Measurements from ENCODE around the gene ATXN7L2. TPM values are rescaled to one million over a fixed set of nuclear protein-coding genes. Genes with fewer than 3 reads are reported as not detected.

Gene ATXN7L2
- total RNA-seq, 1 experiment from 2014 or later = 3.5 TPM

DNA sequence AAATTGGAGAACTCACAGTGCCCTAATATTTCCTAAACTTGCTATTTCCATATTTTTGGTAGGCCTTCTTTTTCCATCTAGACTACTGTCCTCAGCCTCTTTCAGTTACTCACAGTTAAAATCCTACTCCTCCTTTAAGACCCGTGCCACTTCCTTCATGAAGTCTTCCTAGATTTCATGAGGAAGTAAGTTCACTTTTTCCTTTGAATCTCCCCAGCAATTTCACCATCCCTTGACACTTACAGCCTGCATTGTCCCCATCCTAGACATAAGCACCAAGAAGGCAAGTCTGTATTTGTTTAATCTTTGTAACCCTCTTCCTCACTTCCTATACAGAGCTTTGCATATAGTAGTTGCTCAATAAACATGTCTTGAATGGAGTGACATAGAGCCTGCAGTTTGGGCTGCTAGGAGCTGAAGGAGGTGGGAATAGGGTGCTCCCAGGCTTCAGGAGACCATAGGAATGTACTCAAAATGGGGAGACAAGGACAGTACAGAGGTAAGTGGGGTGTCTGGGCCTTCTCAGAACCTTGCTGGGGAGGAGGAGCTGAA, 50.7 kb downstream of the ATXN7L2 start:
- Histone ChIP-seq H3K36me3 (ENCODE audit: insufficient read depth, low read length) (no peaks in the 10 kb centered on the region), H3K27ac (ENCODE audit: low read length) (no peak overlapping the region), H2AFZ (ENCODE audit: low read length) (no peak overlapping the region), H3K9ac (ENCODE audit: low read length) (no peak overlapping the region), H3K4me1 (ENCODE audit: low read length) (peaks cover 27% of the 10 kb centered on the region), H3K4me3 (ENCODE audit: low read length) (no peak overlapping the region), H3K27me3 (ENCODE audit: low read length) (no peaks in the 10 kb centered on the region), H4K20me1 (ENCODE audit: insufficient read depth, low read depth, low read length) (no peaks in the 10 kb centered on the region), H3K4me2 (ENCODE audit: low read depth, low read length, poor library complexity, severe bottlenecking) (no peak overlapping the region), H3K9me2 (replicated peaks; ENCODE audit: insufficient read depth, low read length) (no peaks in the 10 kb centered on the region), H3K79me2 (ENCODE audit: low read length) (no peaks in the 10 kb centered on the region), H3K9me3 (ENCODE audit: low read length) (no peaks in the 10 kb centered on the region)
- DNase-seq = no peak

DNA sequence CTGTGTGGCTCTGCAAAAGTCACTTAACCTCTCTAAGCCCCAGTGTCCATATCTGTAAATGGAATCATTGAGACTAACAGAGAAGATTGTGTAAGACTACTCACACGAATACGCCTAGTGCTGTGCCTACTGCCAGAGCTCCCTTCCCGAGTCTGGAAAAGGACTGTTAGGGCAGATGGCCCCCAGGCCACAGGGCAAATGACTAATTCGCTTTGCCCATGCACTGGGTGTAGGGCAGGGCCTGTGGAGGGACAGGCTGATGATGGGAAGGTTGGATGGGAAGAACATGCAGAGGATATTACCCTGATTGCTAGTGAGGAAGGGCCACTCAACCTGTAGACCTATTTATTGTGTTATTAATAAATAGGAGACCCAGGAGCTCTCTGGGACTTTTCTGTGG, 51.8 kb downstream of the ATXN7L2 start:
- Histone ChIP-seq H2AFZ (ENCODE audit: low read length) (no peak overlapping the region), H3K36me3 (ENCODE audit: insufficient read depth, low read length) (no peaks in the 10 kb centered on the region), H4K20me1 (ENCODE audit: insufficient read depth, low read depth, low read length) (no peaks in the 10 kb centered on the region), H3K4me2 (ENCODE audit: low read depth, low read length, poor library complexity, severe bottlenecking) (no peak overlapping the region), H3K9me3 (ENCODE audit: low read length) (no peaks in the 10 kb centered on the region), H3K4me1 (ENCODE audit: low read length) (peaks cover 16% of the 10 kb centered on the region), H3K79me2 (ENCODE audit: low read length) (no peaks in the 10 kb centered on the region), H3K27ac (ENCODE audit: low read length) (no peak overlapping the region), H3K9me2 (replicated peaks; ENCODE audit: insufficient read depth, low read length) (no peaks in the 10 kb centered on the region), H3K4me3 (ENCODE audit: low read length) (no peak overlapping the region), H3K9ac (ENCODE audit: low read length) (no peak overlapping the region), H3K27me3 (ENCODE audit: low read length) (no peaks in the 10 kb centered on the region)
- DNase-seq = no peak

DNA sequence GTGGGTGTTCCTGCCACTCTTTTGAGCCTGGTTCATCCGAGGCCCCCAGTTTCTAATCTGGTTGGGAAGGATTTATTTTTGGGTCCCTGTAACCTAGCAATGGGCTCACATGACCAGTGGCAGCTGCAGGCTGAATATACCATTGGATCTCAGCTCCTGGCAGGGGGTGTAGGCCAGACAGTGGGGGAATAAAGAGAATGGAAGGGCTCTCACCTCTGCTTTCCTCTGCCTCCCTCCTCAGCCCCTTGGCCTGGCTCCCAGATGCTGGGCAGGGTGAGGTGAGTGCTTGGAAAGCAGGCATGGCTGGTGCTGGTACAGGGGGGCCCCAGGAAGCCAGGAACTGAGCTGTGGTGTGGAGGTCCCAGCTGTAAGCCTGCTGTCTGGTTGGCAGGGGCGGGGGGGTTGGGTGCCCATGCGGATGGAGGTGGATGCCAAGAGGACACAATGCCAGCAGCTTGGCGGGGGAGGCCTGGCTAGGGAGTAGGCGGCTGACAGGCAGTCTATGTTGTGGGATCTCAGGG, 52.3 kb downstream of the ATXN7L2 start:
- no peak overlapping the region for H3K4me3 ChIP-seq (ENCODE audit: low read length)
- no peaks in the 10 kb centered on the region for H3K79me2 ChIP-seq (ENCODE audit: low read length)
- H4K20me1 ChIP-seq (ENCODE audit: insufficient read depth, low read depth, low read length) = no peaks in the 10 kb centered on the region
- peaks cover 10% of the 10 kb centered on the region for H3K4me1 ChIP-seq (ENCODE audit: low read length)
- H3K9me2 ChIP-seq (replicated peaks; ENCODE audit: insufficient read depth, low read length) = no peaks in the 10 kb centered on the region
- H3K27ac ChIP-seq (ENCODE audit: low read length) = no peak overlapping the region
- H3K9ac ChIP-seq (ENCODE audit: low read length) = no peak overlapping the region
- no peak for DNase-seq
- no peaks in the 10 kb centered on the region for H3K9me3 ChIP-seq (ENCODE audit: low read length)
- no peak overlapping the region for H3K4me2 ChIP-seq (ENCODE audit: low read depth, low read length, poor library complexity, severe bottlenecking)
- no peak overlapping the region for H2AFZ ChIP-seq (ENCODE audit: low read length)
- H3K27me3 ChIP-seq (ENCODE audit: low read length) = no peaks in the 10 kb centered on the region
- no peaks in the 10 kb centered on the region for H3K36me3 ChIP-seq (ENCODE audit: insufficient read depth, low read length)

DNA sequence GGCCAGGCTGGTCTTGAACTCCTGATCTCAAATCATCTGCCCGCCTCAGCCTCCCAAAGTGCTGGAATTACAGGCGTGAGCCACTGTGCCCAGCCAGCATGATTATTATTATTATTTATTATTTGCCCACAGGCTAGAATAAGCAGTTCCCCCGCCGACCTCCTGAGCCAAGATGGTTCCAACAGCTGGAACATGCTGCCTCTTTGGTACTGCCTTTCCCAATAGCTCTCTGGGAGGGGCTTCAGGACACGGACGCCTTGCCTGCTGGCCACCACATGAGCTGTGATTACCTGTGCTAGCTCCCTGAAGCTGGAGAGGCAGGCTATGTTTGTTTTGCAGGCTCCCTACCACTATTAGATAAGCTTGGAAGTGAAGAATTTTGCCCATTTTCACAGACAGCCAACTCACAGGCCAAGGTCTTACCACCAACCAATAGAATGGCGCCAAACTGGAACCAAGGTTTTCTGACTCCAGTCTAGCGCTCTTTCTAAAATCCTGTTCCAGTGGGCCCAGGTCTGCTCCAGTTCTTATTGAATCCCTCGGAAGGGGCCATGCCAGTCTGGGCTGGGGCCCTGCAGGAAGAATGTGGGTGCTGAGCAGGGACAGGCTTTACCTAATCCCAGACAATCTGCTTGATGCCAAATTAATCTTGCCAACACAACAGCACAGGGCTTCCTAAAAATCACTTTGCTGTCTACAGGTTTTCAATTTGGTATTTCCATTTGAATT, 53.9 kb downstream of the ATXN7L2 start:
- no peak overlapping the region for H3K4me2 ChIP-seq (ENCODE audit: low read depth, low read length, poor library complexity, severe bottlenecking)
- no peak for DNase-seq
- H3K9me3 ChIP-seq (ENCODE audit: low read length) = no peaks in the 10 kb centered on the region

DNA sequence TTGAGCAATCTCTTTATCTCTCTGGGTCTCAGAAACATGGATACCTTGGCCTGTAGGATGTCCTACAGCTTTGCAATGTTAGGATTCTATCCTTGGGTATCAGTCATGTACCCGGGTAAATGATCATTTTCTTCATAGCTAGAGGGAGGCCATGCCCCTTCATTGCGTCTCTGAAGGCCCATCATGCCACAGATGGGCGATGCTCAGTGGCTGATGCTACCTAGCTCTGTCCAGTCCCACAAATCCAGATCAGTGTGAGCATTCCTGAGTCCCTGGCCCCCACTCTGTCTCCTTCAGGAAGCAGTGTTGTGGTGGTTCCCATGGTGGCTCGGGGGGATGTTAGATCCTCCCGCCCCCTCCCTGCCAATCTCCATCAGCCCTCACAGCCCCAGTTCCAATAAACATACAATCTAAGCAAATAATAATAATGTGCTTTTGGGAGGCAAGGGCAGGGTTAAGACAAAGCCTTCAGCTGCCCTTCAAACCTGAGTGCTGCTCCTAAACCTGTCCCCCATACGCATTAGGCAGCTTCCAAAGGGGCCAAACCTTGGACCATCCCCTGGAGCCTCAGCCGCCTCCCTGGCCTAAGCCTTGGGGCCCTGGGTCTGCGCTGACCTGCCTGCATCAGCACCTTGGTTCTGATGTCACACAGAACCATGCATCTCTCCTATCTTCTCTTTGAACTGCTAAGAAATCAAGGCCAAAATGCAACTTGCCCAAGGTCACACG, 55.3 kb downstream of the ATXN7L2 start:
- H3K9ac ChIP-seq (ENCODE audit: low read length) = no peak overlapping the region
- H3K79me2 ChIP-seq (ENCODE audit: low read length) = no peaks in the 10 kb centered on the region
- no peak overlapping the region for H3K27ac ChIP-seq (ENCODE audit: low read length)
- no peak for DNase-seq
- no peak overlapping the region for H3K4me3 ChIP-seq (ENCODE audit: low read length)
- no peaks in the 10 kb centered on the region for H3K9me2 ChIP-seq (replicated peaks; ENCODE audit: insufficient read depth, low read length)
- no peaks in the 10 kb centered on the region for H3K27me3 ChIP-seq (ENCODE audit: low read length)
- H3K4me1 ChIP-seq (ENCODE audit: low read length) = no peaks in the 10 kb centered on the region
- H3K36me3 ChIP-seq (ENCODE audit: insufficient read depth, low read length) = no peaks in the 10 kb centered on the region
- no peak overlapping the region for H3K4me2 ChIP-seq (ENCODE audit: low read depth, low read length, poor library complexity, severe bottlenecking)
- no peaks in the 10 kb centered on the region for H3K9me3 ChIP-seq (ENCODE audit: low read length)
- no peaks in the 10 kb centered on the region for H4K20me1 ChIP-seq (ENCODE audit: insufficient read depth, low read depth, low read length)
- H2AFZ ChIP-seq (ENCODE audit: low read length) = no peak overlapping the region

More for the DNA sequence above, 53.9 kb downstream of the ATXN7L2 start:
- Histone ChIP-seq H3K9me2 (replicated peaks; ENCODE audit: insufficient read depth, low read length) (no peaks in the 10 kb centered on the region), H3K4me3 (ENCODE audit: low read length) (no peak overlapping the region), H2AFZ (ENCODE audit: low read length) (no peak overlapping the region), H3K27ac (ENCODE audit: low read length) (no peak overlapping the region), H3K9ac (ENCODE audit: low read length) (no peak overlapping the region), H3K79me2 (ENCODE audit: low read length) (no peaks in the 10 kb centered on the region), H3K4me1 (ENCODE audit: low read length) (peaks cover 2% of the 10 kb centered on the region), H3K36me3 (ENCODE audit: insufficient read depth, low read length) (no peaks in the 10 kb centered on the region), H4K20me1 (ENCODE audit: insufficient read depth, low read depth, low read length) (no peaks in the 10 kb centered on the region), H3K27me3 (ENCODE audit: low read length) (no peaks in the 10 kb centered on the region)

DNA sequence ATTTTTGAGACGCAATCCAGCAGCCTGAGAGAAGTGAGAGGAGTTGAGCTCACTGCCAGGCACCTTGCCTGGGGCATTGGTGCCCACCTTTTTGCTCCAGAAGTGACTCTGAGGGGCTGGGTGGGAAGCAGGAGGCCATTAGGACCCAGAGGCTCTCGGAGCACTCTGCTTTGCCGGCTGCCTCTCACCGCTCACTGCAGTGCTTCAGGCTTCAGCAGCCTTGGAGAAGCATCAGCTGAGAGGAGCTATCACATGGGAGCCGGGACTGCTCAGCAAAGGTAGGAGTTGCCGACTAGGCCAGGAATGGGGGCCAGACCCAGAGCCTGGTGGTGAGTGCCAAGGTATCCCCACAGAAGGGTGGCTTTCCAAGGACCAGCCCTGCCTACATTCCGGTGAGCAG, 56.0 kb downstream of the ATXN7L2 start, which contains the start of gene GPR61:
GPR61 (plus strand) TSS at position 197 of the 400 bp plus-strand sequence. CDS start 3,151 bp downstream, outside the sequence.
- Histone ChIP-seq H3K4me3 (ENCODE audit: low read length) (no peak within 1 kb of the TSS), H3K36me3 (ENCODE audit: insufficient read depth, low read length) (no peaks in the 10 kb centered on the region), H4K20me1 (ENCODE audit: insufficient read depth, low read depth, low read length) (no peaks in the 10 kb centered on the region), H3K27me3 (ENCODE audit: low read length) (no peaks in the 10 kb centered on the region), H3K79me2 (ENCODE audit: low read length) (no peaks in the 10 kb centered on the region), H3K9me3 (ENCODE audit: low read length) (no peaks in the 10 kb centered on the region), H2AFZ (ENCODE audit: low read length) (no peak within 1 kb of the TSS), H3K9ac (ENCODE audit: low read length) (no peak within 1 kb of the TSS), H3K4me2 (ENCODE audit: low read depth, low read length, poor library complexity, severe bottlenecking) (no peak within 1 kb of the TSS), H3K27ac (ENCODE audit: low read length) (no peak within 1 kb of the TSS), H3K9me2 (replicated peaks; ENCODE audit: insufficient read depth, low read length) (no peaks in the 10 kb centered on the region), H3K4me1 (ENCODE audit: low read length) (no peaks in the 10 kb centered on the region)
- no peak for DNase-seq

DNA sequence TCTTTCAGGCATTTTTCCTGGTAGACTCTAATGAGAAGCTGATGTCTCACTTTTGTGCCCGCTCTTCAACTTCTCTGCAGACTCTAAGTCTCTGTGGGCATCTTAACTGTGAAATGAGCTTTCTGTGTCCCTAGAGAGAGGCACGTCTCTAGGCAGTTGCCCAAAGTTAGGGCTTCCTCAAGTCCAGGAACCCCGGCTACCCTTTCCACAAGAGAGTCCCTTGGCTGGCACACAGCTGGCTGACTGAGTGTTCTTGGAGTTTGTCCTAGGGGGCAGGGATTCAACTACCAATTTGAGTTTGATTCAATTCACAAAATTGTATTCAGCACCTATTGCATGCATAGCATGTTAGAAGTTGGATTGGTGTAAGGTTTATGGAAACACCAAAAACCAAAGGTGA, 57.4 kb downstream of the ATXN7L2 start:
- H3K9me2 ChIP-seq (replicated peaks; ENCODE audit: insufficient read depth, low read length) = no peaks in the 10 kb centered on the region
- no peak overlapping the region for H2AFZ ChIP-seq (ENCODE audit: low read length)
- no peaks in the 10 kb centered on the region for H3K27me3 ChIP-seq (ENCODE audit: low read length)
- H3K36me3 ChIP-seq (ENCODE audit: insufficient read depth, low read length) = no peaks in the 10 kb centered on the region
- no peaks in the 10 kb centered on the region for H3K9me3 ChIP-seq (ENCODE audit: low read length)
- no peak for DNase-seq
- H3K79me2 ChIP-seq (ENCODE audit: low read length) = no peaks in the 10 kb centered on the region
- no peak overlapping the region for H3K4me3 ChIP-seq (ENCODE audit: low read length)
- no peak overlapping the region for H3K4me2 ChIP-seq (ENCODE audit: low read depth, low read length, poor library complexity, severe bottlenecking)
- H4K20me1 ChIP-seq (ENCODE audit: insufficient read depth, low read depth, low read length) = no peaks in the 10 kb centered on the region
- no peak overlapping the region for H3K27ac ChIP-seq (ENCODE audit: low read length)
- H3K9ac ChIP-seq (ENCODE audit: low read length) = no peak overlapping the region
- H3K4me1 ChIP-seq (ENCODE audit: low read length) = no peaks in the 10 kb centered on the region
